GM15510 (cell line): Measurements from ENCODE around the gene TBX5.

Experiments used
- POLR2A ChIP-seq: IDR thresholded peaks from 3 replicates; pipeline ENCODE4 v1.6.1; 2011; ENCODE audit warnings: borderline replicate concordance; ENCODE audit not compliant: insufficient read length; ENCODE audit errors: extremely low read depth

Gene TBX5

GRCh38 chr12:114313910-114314309, 92.0 kb downstream of the TBX5 start:
- no peak for TF ChIP-seq POLR2A

- no peak for TF ChIP-seq POLR2A
Measured at GRCh38 chr12:114311974-114312373, 94.0 kb downstream of the TBX5 start.

DNA sequence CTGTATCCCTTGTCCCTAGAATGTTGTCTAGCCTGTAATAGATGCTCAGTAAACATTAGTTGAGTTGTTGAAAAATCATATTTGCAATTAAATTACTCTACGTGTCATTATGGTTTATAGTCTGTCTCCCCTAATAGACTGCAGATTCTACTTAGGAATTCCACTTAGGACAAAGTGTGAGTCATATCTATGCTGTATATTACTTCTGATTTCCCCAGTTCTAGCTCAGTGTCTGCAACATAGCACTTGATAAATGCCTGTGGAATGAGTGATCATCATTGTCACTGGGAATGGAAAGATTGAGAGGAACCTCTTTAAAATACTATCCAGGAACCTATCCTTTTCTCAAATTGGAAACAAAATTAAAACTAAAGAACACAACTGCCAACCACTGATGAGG, 99.3 kb downstream of the TBX5 start:
- TF ChIP-seq POLR2A: no peak

DNA sequence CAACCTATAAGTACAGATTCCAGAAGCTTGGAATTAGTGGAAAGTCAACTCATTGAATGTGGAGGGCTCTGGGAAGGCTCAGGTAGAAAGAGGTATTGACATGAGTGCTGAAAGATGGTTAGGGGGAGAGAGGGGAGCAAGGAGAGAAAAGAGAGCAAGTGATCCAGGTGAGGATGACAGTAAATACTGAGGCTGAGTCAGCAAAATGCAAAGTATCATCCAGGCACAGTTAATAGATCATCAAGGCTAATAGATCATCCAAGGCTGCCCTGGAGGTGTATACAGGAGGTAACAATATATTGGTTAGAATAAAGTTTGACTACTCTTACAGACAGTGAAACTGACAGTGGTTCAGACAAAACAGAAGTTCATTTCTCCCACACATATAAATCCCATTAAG, 100.5 kb downstream of the TBX5 start:
- TF ChIP-seq POLR2A: no peak
